A549 (cell line): ENCODE results near the gene MSH6. TPM values are rescaled to one million over a fixed set of nuclear protein-coding genes. Genes with fewer than 3 reads are reported as not detected.

Experiments
- ATAC-seq, 2 experiments: fragments of 200-7000 bp in 1 of 2; fragments of >200 bp in 1 of 2; cut with Nextera tagmentation in 1 of 2; cut with Tn5 transposase in 1 of 2; 3 replicates each; pipeline versions ENCODE4 v1.8.0 to v1.9.1; 2018 to 2020; ENCODE audit warnings: mild to moderate bottlenecking in 1 of 2, moderate library complexity in 1 of 2
- CTCF ChIA-PET: fragments of 300-600 bp; sonication (Branson Sonifier 250); formaldehyde crosslinking; extraction: SDS; loops from one replicate; lab custom pipeline; 2021; ENCODE audit warnings: antibody characterized with exemption, inconsistent platforms; lab: Yijun Ruan, JAX
- POLR2A ChIA-PET: fragments of 350-600 bp; formaldehyde crosslinking; extraction: SDS; loops from one replicate; lab custom pipeline; 2021; ENCODE audit warnings: antibody characterized with exemption, inconsistent platforms; lab: Yijun Ruan, JAX
- DNase-seq, 2 experiments: peaks; one replicate each; pipeline versions ENCODE4 v3.0.0 to v3.0.0-alpha.2; 2011 to 2016; ENCODE audit warnings: low read depth in 1 of 2, low spot score in 1 of 2
- FAIRE-seq: peaks from 2 replicates; lab custom pipeline; 2011; peaks lifted over from hg19 to GRCh38; lab: Jason Lieb, UNC
- H3K27ac ChIP-seq, 2 experiments: fragments of >200 bp; sonication (Bioruptor Twin); formaldehyde crosslinking; 3 replicates each; pipeline ENCODE4 v1.5.1; 2016 to 2017
- H3K4me1 ChIP-seq: fragments of >200 bp; sonication (Bioruptor Twin); formaldehyde crosslinking; 3 replicates; pipeline ENCODE4 v1.6.1; 2016
- H3K4me2 ChIP-seq: fragments of >200 bp; sonication (Bioruptor Twin); formaldehyde crosslinking; 3 replicates; pipeline ENCODE4 v1.6.1; 2016
- H3K4me3 ChIP-seq: fragments of >200 bp; sonication (Bioruptor Twin); formaldehyde crosslinking; 3 replicates; pipeline ENCODE4 v1.5.1; 2016
- H3K9me3 ChIP-seq: fragments of >200 bp; sonication (Bioruptor Twin); formaldehyde crosslinking; 3 replicates; pipeline ENCODE4 v1.6.1; 2016
- BCL3 ChIP-seq: fragments of >200 bp; sonication (Bioruptor Twin); formaldehyde crosslinking; IDR thresholded peaks from 3 replicates; pipeline ENCODE4 v1.6.1; 2016
- BHLHE40 ChIP-seq: IDR thresholded peaks from 2 replicates; pipeline ENCODE4 v1.6.1; 2012; ENCODE audit warnings: low read depth, low read length, inconsistent platforms
- CBX2 ChIP-seq: fragments of 200-600 bp; sonication (generic); IDR thresholded peaks from 2 replicates; pipeline ENCODE4 v1.6.1; 2016; ENCODE audit warnings: low read depth, mild to moderate bottlenecking, borderline replicate concordance
- CBX8 ChIP-seq: fragments of 200-600 bp; sonication (generic); IDR thresholded peaks from 2 replicates; pipeline ENCODE4 v1.6.1; 2016
- CEBPB ChIP-seq, 2 experiments: fragments of >200 bp in 1 of 2; sonication (Bioruptor Twin) in 1 of 2; formaldehyde crosslinking in 1 of 2; IDR thresholded peaks; 2 replicates each; pipeline ENCODE4 v1.6.1; 2012 to 2016
- CHD4 ChIP-seq: fragments of 200-600 bp; sonication (generic); IDR thresholded peaks from 2 replicates; pipeline ENCODE4 v1.6.1; 2016; ENCODE audit warnings: antibody characterized with exemption, mild to moderate bottlenecking, borderline replicate concordance
- E2F6 ChIP-seq: IDR thresholded peaks from 2 replicates; pipeline ENCODE4 v1.6.1; 2012; ENCODE audit warnings: low read depth, borderline replicate concordance
- ELK1 ChIP-seq: fragments of 150-350 bp; IDR thresholded peaks from 2 replicates; pipeline ENCODE4 v1.6.1; 2014; ENCODE audit warnings: low read depth, mild to moderate bottlenecking, low read length
- EP300 ChIP-seq, 2 experiments: fragments of >200 bp; sonication (Bioruptor Twin); formaldehyde crosslinking; IDR thresholded peaks; 2 replicates in 1 of 2; 3 replicates in 1 of 2; pipeline ENCODE4 v1.6.1; 2016 to 2017
- ESRRA ChIP-seq: fragments of 150-350 bp; IDR thresholded peaks from 2 replicates; pipeline ENCODE4 v1.6.1; 2014; ENCODE audit warnings: mild to moderate bottlenecking, low read length, borderline replicate concordance
- FOXS1 ChIP-seq: fragments of 250-450 bp; sonication (Bioruptor Pico); IDR thresholded peaks from 2 replicates; pipeline ENCODE4 v1.5.0; 2020; ENCODE audit warnings: mild to moderate bottlenecking, moderate library complexity
- GATA3 ChIP-seq: IDR thresholded peaks from 2 replicates; pipeline ENCODE4 v1.6.1; 2012; ENCODE audit warnings: borderline replicate concordance
- HES2 ChIP-seq: fragments of >200 bp; sonication (Bioruptor Twin); formaldehyde crosslinking; IDR thresholded peaks from 2 replicates; pipeline ENCODE4 v1.6.1; 2016
- HEYL ChIP-seq: fragments of 250-450 bp; sonication (Bioruptor Pico); IDR thresholded peaks from 2 replicates; pipeline ENCODE4 v1.8.0; 2021; ENCODE audit warnings: mild to moderate bottlenecking, moderate library complexity
- HOXA7 ChIP-seq: fragments of 250-450 bp; sonication (Bioruptor Pico); IDR thresholded peaks from 2 replicates; pipeline ENCODE4 v1.5.0; 2020; ENCODE audit warnings: mild to moderate bottlenecking, moderate library complexity
- HOXB5 ChIP-seq: fragments of 250-450 bp; sonication (Bioruptor Pico); IDR thresholded peaks from 2 replicates; pipeline ENCODE4 v1.5.0; 2020; ENCODE audit warnings: mild to moderate bottlenecking, moderate library complexity
- JUNB ChIP-seq: fragments of >200 bp; sonication (Bioruptor Twin); formaldehyde crosslinking; IDR thresholded peaks from 2 replicates; pipeline ENCODE4 v1.6.1; 2016
- KDM1A ChIP-seq: fragments of 200-600 bp; sonication (generic); IDR thresholded peaks from 2 replicates; pipeline ENCODE4 v1.6.1; 2016; ENCODE audit warnings: low read depth, mild to moderate bottlenecking
- KDM5A ChIP-seq: fragments of 200-600 bp; sonication (generic); IDR thresholded peaks from 2 replicates; pipeline ENCODE4 v1.6.1; 2016; ENCODE audit warnings: antibody characterized with exemption, mild to moderate bottlenecking
- MAX ChIP-seq: IDR thresholded peaks from 2 replicates; pipeline ENCODE4 v1.6.1; 2012
- NFE2L2 ChIP-seq: fragments of 150-350 bp; conservative IDR thresholded peaks from 2 replicates; pipeline ENCODE4 v1.6.1; 2014; ENCODE audit warnings: low read length
- NR3C1 ChIP-seq: fragments of >200 bp; sonication (Bioruptor Twin); formaldehyde crosslinking; IDR thresholded peaks from 3 replicates; pipeline ENCODE4 v1.6.1; 2017
- PBX3 ChIP-seq: IDR thresholded peaks from 2 replicates; pipeline ENCODE4 v1.6.1; 2012
- PHF8 ChIP-seq: fragments of 200-600 bp; sonication (generic); IDR thresholded peaks from 2 replicates; pipeline ENCODE4 v1.6.1; 2016; ENCODE audit warnings: low read depth, mild to moderate bottlenecking, antibody characterized with exemption, moderate library complexity, borderline replicate concordance
- POLR2AphosphoS2 ChIP-seq: conservative IDR thresholded peaks from 2 replicates; pipeline ENCODE4 v1.6.1; 2012; ENCODE audit warnings: low read length, improper control_type of control experiment, inconsistent platforms
- RAD21 ChIP-seq, 2 experiments: fragments of >200 bp in 1 of 2; sonication (Bioruptor Twin) in 1 of 2; formaldehyde crosslinking in 1 of 2; IDR thresholded peaks in 1 of 2; conservative IDR thresholded peaks in 1 of 2; 2 replicates in 1 of 2; 3 replicates in 1 of 2; pipeline ENCODE4 v1.6.1; 2012 to 2018; ENCODE audit warnings: inconsistent platforms in 1 of 2
- RARB ChIP-seq: fragments of 250-450 bp; sonication (Bioruptor Pico); IDR thresholded peaks from 2 replicates; pipeline ENCODE4 v1.8.0; 2021; ENCODE audit warnings: mild to moderate bottlenecking, moderate library complexity
- RCOR1 ChIP-seq: fragments of 150-350 bp; IDR thresholded peaks from 2 replicates; pipeline ENCODE4 v1.6.1; 2014; ENCODE audit warnings: antibody characterized with exemption, low read length, low read depth
- REST ChIP-seq: fragments of 200-600 bp; sonication (generic); IDR thresholded peaks from 2 replicates; pipeline ENCODE4 v1.6.1; 2016; ENCODE audit warnings: antibody characterized with exemption, mild to moderate bottlenecking, moderate library complexity
- RNF2 ChIP-seq: fragments of 200-600 bp; sonication (generic); IDR thresholded peaks from 2 replicates; pipeline ENCODE4 v1.6.1; 2016; ENCODE audit warnings: low read depth, mild to moderate bottlenecking, antibody characterized with exemption, moderate library complexity, borderline replicate concordance
- SMC3 ChIP-seq: fragments of >200 bp; sonication (Bioruptor Twin); formaldehyde crosslinking; IDR thresholded peaks from 3 replicates; pipeline ENCODE4 v1.6.1; 2018; ENCODE audit warnings: inconsistent platforms
- SREBF2 ChIP-seq: fragments of 450-650 bp; IDR thresholded peaks from 2 replicates; pipeline ENCODE4 v1.6.1; 2014; ENCODE audit warnings: mild to moderate bottlenecking, moderate library complexity
- ZNF302 ChIP-seq: fragments of 250-450 bp; sonication (Bioruptor Pico); IDR thresholded peaks from 2 replicates; pipeline ENCODE4 v1.9.0; 2021; ENCODE audit warnings: inconsistent platforms, mild to moderate bottlenecking, moderate library complexity
- WGBS: methylation state at CpG from one replicate; pipeline ENCODE4 v1.1.6; 2017; ENCODE audit errors: missing lambda C conversion rate; 5-methylcytosine and 5-hydroxymethylcytosine counted together
- polyA plus RNA-seq, 4 experiments: library from polyadenylated mRNA; depleted of rRNA in 3 of 4; stranded (reverse); fragments of >200 nt; fragmentation: RNase III in 1 of 4; extraction: RNeasy Plus Mini Kit Qiagen cat#74134 plus additional on column Dnase treatment in 1 of 4; gene quantifications; 2 replicates in 3 of 4; 3 replicates in 1 of 4; pipeline ENCODE4 v1.2.3, GENCODE V29; 2011 to 2017

MSH6 gene
- polyA plus RNA-seq, 2 of the 4 experiments (the other 2 are of a cell fraction) = 82.7 to 108 TPM

- TF ChIP-seq ELK1 = no peak
- TF ChIP-seq HOXB5 (CRISPR knock-in tag) = no peak
- no peak for TF ChIP-seq SMC3
Measured at GRCh38 chr2:47738331-47738730, 44.6 kb upstream of the MSH6 start (continued).

- POLR2A ChIA-PET = no interaction called here
Measured at GRCh38 chr2:47741101-47741500, 41.8 kb upstream of the MSH6 start.

GRCh38 chr2:47741637-47742036, 41.3 kb upstream of the MSH6 start:
- no peak overlapping the region for H3K4me3 ChIP-seq
- H3K27ac ChIP-seq = no peak overlapping the region
- H3K4me1 ChIP-seq = no peaks in the 10 kb centered on the region
- POLR2A ChIA-PET = no interaction called here
- ATAC-seq = no peak
- no peaks in the 10 kb centered on the region for H3K9me3 ChIP-seq
- H3K4me2 ChIP-seq = no peak overlapping the region
- no peak for DNase-seq
- FAIRE-seq = no peak
- 15% methylated on average over 3 of the region's 3 CpGs for WGBS
- TF ChIP-seq JUNB (no peak), CBX8 (no peak), EP300 (IDR thresholded peaks at IDR 0.05) (no peak), KDM5A (no peak), HOXA7 (CRISPR knock-in tag) (no peak), BCL3 (no peak), RAD21 (conservative IDR thresholded peaks at IDR 0.05 in 1 of 2, IDR thresholded peaks at IDR 0.05 in 1 of 2) (no peak), CBX2 (no peak), REST (no peak), RCOR1 (no peak), MAX (no peak), E2F6 (no peak), SREBF2 (no peak), RNF2 (no peak), FOXS1 (CRISPR knock-in tag) (no peak), CEBPB (IDR thresholded peaks at IDR 0.05) (no peak)
- TF ChIP-seq, all 56 proteins: peak for 0
- CTCF ChIA-PET = interaction anchor here (0.7 to 1.8 kb wide), 3 partner anchors 9 to 26 kb away, joined by 3 to 6 read pairs (median 5); no protein-coding TSS in a partner anchor

More at GRCh38 chr2:47741101-47741500, 41.8 kb upstream of the MSH6 start:
- Histone ChIP-seq H3K4me2 (no peak overlapping the region), H3K4me3 (no peak overlapping the region), H3K4me1 (no peaks in the 10 kb centered on the region), H3K9me3 (no peaks in the 10 kb centered on the region), H3K27ac (no peak overlapping the region)
- no peak for FAIRE-seq
- TF ChIP-seq HOXA7 (CRISPR knock-in tag) (no peak), ESRRA (no peak), BHLHE40 (no peak), EP300 (IDR thresholded peaks at IDR 0.05) (no peak), NR3C1 (no peak), HES2 (no peak), HEYL (no peak), ZNF302 (no peak), SREBF2 (no peak), JUNB (no peak), GATA3 (no peak), NFE2L2 (no peak), PBX3 (no peak), RARB (no peak), CHD4 (no peak), KDM1A (no peak), POLR2AphosphoS2 (no peak), PHF8 (no peak)
- ATAC-seq = no peak
- no peak for DNase-seq
- 43% methylated on average over 3 of the region's 3 CpGs for WGBS
- CTCF ChIA-PET = interaction anchor here (0.7 to 1.8 kb wide), 3 partner anchors 10 to 26 kb away, joined by 3 to 6 read pairs (median 5); no protein-coding TSS in a partner anchor
